ENCODE measurements around the gene SMAGP. TPM values are rescaled to one million over a fixed set of nuclear protein-coding genes. Genes with fewer than 3 reads are reported as not detected.
A peak's percentile ranks its signal among the peaks of the same experiment; 100 is the strongest.
"Not testable (repeated sequence)": the region's sequence is repeated elsewhere in the genome, so short reads cannot be mapped to it uniquely, and the experiment has no call there.

Gene SMAGP
- total RNA-seq, 1 donor: 29.3 TPM

GRCh38 chr12:51222461-51222860, 47.8 kb downstream of the SMAGP start:
- H3K4me3 ChIP-seq (ENCODE audit: low read depth, low read length): no peak overlapping the region
- no peak for TF ChIP-seq CTCF (IDR thresholded peaks at IDR 0.05; ENCODE audit: insufficient read depth, low read length)
- DNase-seq (ENCODE audit: low read depth): no peak

- not testable (repeated sequence) for DNase-seq (ENCODE audit: low read depth); H3K4me3 ChIP-seq (ENCODE audit: low read depth, low read length)
These were observed 50.4 kb downstream of the SMAGP start for GRCh38 chr12:51219857-51220256.

- DNase-seq (ENCODE audit: low read depth): no peak
- H3K4me3 ChIP-seq (ENCODE audit: low read depth, low read length): no peak overlapping the region
- no peak for TF ChIP-seq CTCF (IDR thresholded peaks at IDR 0.05; ENCODE audit: insufficient read depth, low read length)
These were observed 50.9 kb downstream of the SMAGP start for GRCh38 chr12:51219322-51219721.

- TF ChIP-seq CTCF (IDR thresholded peaks at IDR 0.05; ENCODE audit: insufficient read depth, low read length): no peak
- H3K4me3 ChIP-seq (ENCODE audit: low read depth, low read length): peak overlapping the region; percentile 78
- DNase-seq (ENCODE audit: low read depth): no peak
These were observed 51.5 kb downstream of the SMAGP start for GRCh38 chr12:51218607-51219161.

GRCh38 chr12:51217968-51218606, 52.1 kb downstream of the SMAGP start, which contains the start of gene POU6F1:
Gene POU6F1, minus strand, starts transcription at chr12:51218062. Its CDS starts 11,226 bp downstream, at chr12:51206836.
- peak within 1 kb of the TSS; percentile 78 for H3K4me3 ChIP-seq (ENCODE audit: low read depth, low read length)

GRCh38 chr12:51217133-51217967, 52.9 kb downstream of the SMAGP start:
- no peak for DNase-seq (ENCODE audit: low read depth)
- peak; percentile 31 for TF ChIP-seq CTCF (IDR thresholded peaks at IDR 0.05; ENCODE audit: insufficient read depth, low read length)
- peak overlapping the region; percentile 78 for H3K4me3 ChIP-seq (ENCODE audit: low read depth, low read length)

More at GRCh38 chr12:51217968-51218606, 52.1 kb downstream of the SMAGP start, which contains the start of gene POU6F1:
- peak; percentile 73 for DNase-seq (ENCODE audit: low read depth)
- TF ChIP-seq CTCF (IDR thresholded peaks at IDR 0.05; ENCODE audit: insufficient read depth, low read length): peak; percentile 76

- H3K4me3 ChIP-seq (ENCODE audit: low read depth, low read length): peak overlapping the region; percentile 78
- no peak for DNase-seq (ENCODE audit: low read depth)
- no peak for TF ChIP-seq CTCF (IDR thresholded peaks at IDR 0.05; ENCODE audit: insufficient read depth, low read length)
These were observed 53.6 kb downstream of the SMAGP start for GRCh38 chr12:51216642-51217041.
